OCI-LY3 (cell line): ENCODE measurements around the gene SIRT4.
A peak's percentile ranks its signal among the peaks of the same experiment; 100 is the strongest.

Experiments used
- H2AFZ ChIP-seq: fragments of 200-600, 300-600 bp; shearing (Covaris generic); 2 replicates; pipeline ENCODE4 v1.6.0; 2014; ENCODE audit warnings: antibody characterized with exemption, low read depth, low read length
- H3K27ac ChIP-seq: fragments of 200-600, 300-600 bp; sonication (generic); 2 replicates; pipeline ENCODE4 v1.5.1; 2014; ENCODE audit warnings: mild to moderate bottlenecking, low read length, moderate library complexity, mixed read lengths
- H3K27me3 ChIP-seq: fragments of 200-600, 300-600 bp; sonication (generic); 2 replicates; pipeline ENCODE4 v1.6.1; 2014; ENCODE audit warnings: low read depth, low read length, mixed read lengths
- H3K36me3 ChIP-seq: fragments of 200-600, 300-600 bp; sonication (generic); replicated peaks from 2 replicates; pipeline ENCODE3; 2014; ENCODE audit warnings: low read depth, low read length, mixed read lengths
- H3K4me1 ChIP-seq: fragments of 300-600, 200-600 bp; sonication (generic); 2 replicates; pipeline ENCODE4 v1.6.1; 2014; ENCODE audit warnings: low read length, mixed read lengths
- H3K4me2 ChIP-seq: fragments of 200-600, 300-600 bp; sonication (generic); 2 replicates; pipeline ENCODE4 v1.6.1; 2014; ENCODE audit warnings: low read length, mixed read lengths
- H3K4me3 ChIP-seq: fragments of 300-600, 200-600 bp; sonication (generic); 2 replicates; pipeline ENCODE4 v1.5.1; 2014; ENCODE audit warnings: antibody characterized with exemption, mild to moderate bottlenecking, low read length, moderate library complexity
- H3K79me2 ChIP-seq: fragments of 300-600, 200-600 bp; shearing (Covaris generic); 2 replicates; pipeline ENCODE4 v1.6.1; 2014; ENCODE audit warnings: mild to moderate bottlenecking, low read length, mixed read lengths
- H3K9ac ChIP-seq: fragments of 300-600, 200-600 bp; shearing (Covaris generic); 2 replicates; pipeline ENCODE4 v1.6.0; 2014; ENCODE audit warnings: mild to moderate bottlenecking, low read length, moderate library complexity
- H3K9me3 ChIP-seq: fragments of 200-600, 300-600 bp; shearing (Covaris generic); 2 replicates; pipeline ENCODE4 v1.6.1; 2014; ENCODE audit warnings: low read length, mixed read lengths; ENCODE audit not compliant: insufficient read depth
- H4K20me1 ChIP-seq: fragments of 200-600, 300-600 bp; sonication (generic); 2 replicates; pipeline ENCODE4 v1.6.1; 2016; ENCODE audit warnings: low read length, mixed read lengths; ENCODE audit not compliant: insufficient read depth
- EZH2phosphoT487 ChIP-seq: fragments of 200-600 bp; shearing (Covaris generic); IDR thresholded peaks from 2 replicates; pipeline ENCODE4 v1.6.1; 2018; ENCODE audit warnings: antibody characterized with exemption, mixed run types, low read depth
- TF ChIP-seq, protein P1 (sequence below): fragments of 200-600, 300-600 bp; sonication (generic); IDR thresholded peaks from 2 replicates; pipeline ENCODE4 v1.5.1; 2014; ENCODE audit warnings: antibody characterized with exemption, low read length, low read depth

The SIRT4 gene

DNA sequence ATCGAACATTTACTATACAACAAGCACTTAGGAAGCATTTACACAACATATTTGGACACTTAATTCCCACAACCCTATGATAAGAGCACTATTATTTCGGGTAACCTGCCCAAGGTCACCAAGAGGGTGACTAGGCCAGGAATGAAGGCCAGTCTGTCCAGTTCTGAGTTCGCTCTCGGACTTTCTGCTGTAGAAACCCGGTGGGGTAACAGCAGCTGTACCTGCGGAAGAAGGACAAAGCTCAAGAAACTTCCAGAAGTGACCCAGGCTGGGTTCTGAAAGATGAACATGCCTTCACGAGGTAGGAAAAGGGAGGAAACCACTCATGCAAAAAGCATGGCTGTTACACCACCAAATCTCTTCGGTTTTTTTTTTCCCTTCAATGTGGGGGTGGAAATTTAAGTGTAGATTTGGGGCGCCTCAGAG, 14.7 kb downstream of the SIRT4 start:
- H4K20me1 ChIP-seq = no peaks in the 10 kb centered on the region
- H3K27ac ChIP-seq = peak overlapping the region; percentile 38
- H3K9ac ChIP-seq = peak overlapping the region; percentile 74
- H3K4me2 ChIP-seq = peak overlapping the region; percentile 100
- H3K79me2 ChIP-seq = peaks cover 4% of the 10 kb centered on the region
- H3K36me3 ChIP-seq = no peaks in the 10 kb centered on the region
- peak overlapping the region; percentile 85 for H3K4me3 ChIP-seq
- H3K27me3 ChIP-seq = no peaks in the 10 kb centered on the region
- TF ChIP-seq, protein P1, sequence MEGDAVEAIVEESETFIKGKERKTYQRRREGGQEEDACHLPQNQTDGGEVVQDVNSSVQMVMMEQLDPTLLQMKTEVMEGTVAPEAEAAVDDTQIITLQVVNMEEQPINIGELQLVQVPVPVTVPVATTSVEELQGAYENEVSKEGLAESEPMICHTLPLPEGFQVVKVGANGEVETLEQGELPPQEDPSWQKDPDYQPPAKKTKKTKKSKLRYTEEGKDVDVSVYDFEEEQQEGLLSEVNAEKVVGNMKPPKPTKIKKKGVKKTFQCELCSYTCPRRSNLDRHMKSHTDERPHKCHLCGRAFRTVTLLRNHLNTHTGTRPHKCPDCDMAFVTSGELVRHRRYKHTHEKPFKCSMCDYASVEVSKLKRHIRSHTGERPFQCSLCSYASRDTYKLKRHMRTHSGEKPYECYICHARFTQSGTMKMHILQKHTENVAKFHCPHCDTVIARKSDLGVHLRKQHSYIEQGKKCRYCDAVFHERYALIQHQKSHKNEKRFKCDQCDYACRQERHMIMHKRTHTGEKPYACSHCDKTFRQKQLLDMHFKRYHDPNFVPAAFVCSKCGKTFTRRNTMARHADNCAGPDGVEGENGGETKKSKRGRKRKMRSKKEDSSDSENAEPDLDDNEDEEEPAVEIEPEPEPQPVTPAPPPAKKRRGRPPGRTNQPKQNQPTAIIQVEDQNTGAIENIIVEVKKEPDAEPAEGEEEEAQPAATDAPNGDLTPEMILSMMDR = no peak
- no peak for TF ChIP-seq EZH2phosphoT487
- H2AFZ ChIP-seq = peak overlapping the region; percentile 41
- H3K9me3 ChIP-seq = no peaks in the 10 kb centered on the region
- H3K4me1 ChIP-seq = peaks cover 7% of the 10 kb centered on the region; the same call in 1 of the 2 replicates

- Histone ChIP-seq H3K4me2 (peak overlapping the region; percentile 100), H3K9ac (peak overlapping the region; percentile 74), H3K9me3 (no peaks in the 10 kb centered on the region), H3K4me3 (peak overlapping the region; percentile 85), H2AFZ (peak overlapping the region; percentile 67), H3K27ac (peak overlapping the region; percentile 38), H4K20me1 (no peaks in the 10 kb centered on the region), H3K27me3 (no peaks in the 10 kb centered on the region), H3K4me1 (peaks cover 7% of the 10 kb centered on the region; the same call in 1 of the 2 replicates), H3K79me2 (peaks cover 4% of the 10 kb centered on the region), H3K36me3 (no peaks in the 10 kb centered on the region)
- TF ChIP-seq, protein P1 = peak; percentile 61
- no peak for TF ChIP-seq EZH2phosphoT487
These were observed 15.3 kb downstream of the SIRT4 start for GRCh38 chr12:120317224-120318105.

DNA sequence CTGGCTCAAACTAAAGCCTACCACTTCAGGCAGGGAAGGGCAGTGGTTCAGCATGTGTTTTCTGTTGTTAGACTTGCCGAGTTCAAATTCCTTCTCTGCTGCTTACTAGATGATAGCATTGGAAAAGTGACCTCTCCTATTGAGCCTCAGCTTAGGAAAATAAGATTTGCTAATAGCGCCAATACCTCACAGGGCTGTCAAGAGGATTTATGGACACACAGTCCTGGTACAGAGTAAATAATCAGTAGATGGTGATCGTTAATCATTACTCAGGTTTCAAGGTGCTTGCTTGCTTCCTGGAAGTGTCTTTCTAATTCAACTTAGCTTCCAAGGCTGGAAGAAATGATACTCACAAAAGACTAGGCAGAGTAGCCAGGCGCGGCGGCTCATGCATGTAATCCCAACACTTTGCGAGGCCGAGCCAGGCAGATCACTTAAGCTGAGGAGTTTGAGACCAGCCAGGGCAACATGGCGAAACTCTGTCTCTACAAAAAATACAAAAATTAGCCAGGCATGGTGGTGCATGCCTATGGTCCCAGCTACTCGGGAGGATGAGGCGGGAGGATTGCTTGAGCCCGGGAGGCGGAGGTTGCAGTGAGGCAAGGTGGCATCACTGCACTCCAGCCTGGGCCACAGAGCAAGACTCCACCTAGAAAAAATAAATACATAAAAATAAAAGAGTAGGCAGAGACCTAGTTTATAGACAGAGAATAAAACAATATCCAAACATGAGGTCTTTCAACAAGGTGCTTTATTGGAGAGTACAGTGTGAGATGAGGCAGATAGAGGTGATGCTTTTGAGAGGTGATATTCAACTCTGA, 19.5 kb downstream of the SIRT4 start:
- Histone ChIP-seq H3K79me2 (peaks cover 4% of the 10 kb centered on the region), H3K27me3 (no peaks in the 10 kb centered on the region), H3K27ac (no peak overlapping the region), H3K4me2 (no peak overlapping the region), H2AFZ (no peak overlapping the region), H3K9me3 (no peaks in the 10 kb centered on the region), H3K4me3 (no peak overlapping the region), H4K20me1 (no peaks in the 10 kb centered on the region), H3K9ac (no peak overlapping the region), H3K4me1 (peaks cover 7% of the 10 kb centered on the region; the same call in 1 of the 2 replicates), H3K36me3 (no peaks in the 10 kb centered on the region)
- no peak for TF ChIP-seq EZH2phosphoT487
- TF ChIP-seq, protein P1 = no peak

GRCh38 chr12:120323772-120324171, 21.7 kb downstream of the SIRT4 start:
- Histone ChIP-seq H3K4me2 (no peak overlapping the region), H2AFZ (no peak overlapping the region), H3K9me3 (no peaks in the 10 kb centered on the region), H3K9ac (no peak overlapping the region), H4K20me1 (no peaks in the 10 kb centered on the region), H3K36me3 (no peaks in the 10 kb centered on the region), H3K27ac (no peak overlapping the region), H3K27me3 (no peaks in the 10 kb centered on the region), H3K79me2 (no peaks in the 10 kb centered on the region), H3K4me1 (no peaks in the 10 kb centered on the region), H3K4me3 (no peak overlapping the region)
- no peak for TF ChIP-seq EZH2phosphoT487
- TF ChIP-seq, protein P1 = no peak
